ENCODE data around the gene RMC1.
"Not testable (repeated sequence)": the region's sequence is repeated elsewhere in the genome, so short reads cannot be mapped to it uniquely, and the experiment has no call there.

RMC1 gene

GRCh38 chr18:23495723-23496440 is 7.4 kb upstream of the RMC1 start:
- H3K27ac ChIP-seq = no peak overlapping the region
- H3K4me3 ChIP-seq = no peak overlapping the region

GRCh38 chr18:23498117-23498516 is 5.2 kb upstream of the RMC1 start:
- H3K4me3 ChIP-seq = no peak overlapping the region
- no peak overlapping the region for H3K27ac ChIP-seq

- no peak overlapping the region for H3K4me3 ChIP-seq
- no peak overlapping the region for H3K27ac ChIP-seq
Measured at GRCh38 chr18:23498877-23499276, 4.4 kb upstream of the RMC1 start.

GRCh38 chr18:23499291-23499781 is 4.0 kb upstream of the RMC1 start:
- Histone ChIP-seq H3K27ac (no peak overlapping the region), H3K4me3 (no peak overlapping the region)

GRCh38 chr18:23501626-23502025 is 1.7 kb upstream of the RMC1 start:
- Histone ChIP-seq H3K4me3 (no peak overlapping the region), H3K27ac (no peak overlapping the region)

- Histone ChIP-seq H3K4me3 (peak overlapping the region; percentile 68 to 98 (median 94)), H3K27ac (peak overlapping the region; percentile 51 to 97 (median 89))
Measured at GRCh38 chr18:23502516-23503037, 734 bp upstream of the RMC1 start.

- peak overlapping the region in 19 of 21 experiments; percentile 65 to 97 (median 89) for H3K27ac ChIP-seq
- H3K4me3 ChIP-seq = peak overlapping the region; percentile 68 to 98 (median 94)
Measured at GRCh38 chr18:23503963-23504344, 643 bp downstream of the RMC1 start.

- Histone ChIP-seq H3K4me3 (peak overlapping the region in 4 of 7 experiments; percentile 69 to 98 (median 86)), H3K27ac (peak overlapping the region in 7 of 21 experiments; percentile 79 to 96 (median 92))
Measured at GRCh38 chr18:23504720-23505119, 1.4 kb downstream of the RMC1 start.

- Histone ChIP-seq H3K27ac (no peak overlapping the region), H3K4me3 (no peak overlapping the region)
Measured at GRCh38 chr18:23506393-23506792, 3.1 kb downstream of the RMC1 start.

GRCh38 chr18:23510923-23511322 is 7.6 kb downstream of the RMC1 start:
- not testable (repeated sequence) for H3K4me3 ChIP-seq, H3K27ac ChIP-seq

- H3K4me3 ChIP-seq = not testable (repeated sequence)
- H3K27ac ChIP-seq = peak overlapping the region in 1 of 21 experiments; percentile 55
Measured at GRCh38 chr18:23512216-23512615, 8.9 kb downstream of the RMC1 start.

GRCh38 chr18:23512641-23513040 is 9.3 kb downstream of the RMC1 start:
- H3K27ac ChIP-seq = peak overlapping the region in 1 of 21 experiments; percentile 55
- H3K4me3 ChIP-seq = no peak overlapping the region

- H3K4me3 ChIP-seq = no peak overlapping the region
- no peak overlapping the region for H3K27ac ChIP-seq
Measured at GRCh38 chr18:23515911-23516546, 12.7 kb downstream of the RMC1 start.

- H3K4me3 ChIP-seq = no peak overlapping the region
- no peak overlapping the region for H3K27ac ChIP-seq
Measured at GRCh38 chr18:23519734-23520133, 16.4 kb downstream of the RMC1 start.

GRCh38 chr18:23521271-23521670 is 18.0 kb downstream of the RMC1 start:
- H3K4me3 ChIP-seq = no peak overlapping the region
- H3K27ac ChIP-seq = peak overlapping the region in 4 of 21 experiments; percentile 20 to 57 (median 53)

GRCh38 chr18:23521907-23522306 is 18.6 kb downstream of the RMC1 start:
- Histone ChIP-seq H3K4me3 (no peak overlapping the region), H3K27ac (peak overlapping the region in 6 of 21 experiments; percentile 3 to 57 (median 36))

GRCh38 chr18:23523429-23524212 is 20.3 kb downstream of the RMC1 start:
- H3K4me3 ChIP-seq = no peak overlapping the region
- peak overlapping the region in 3 of 21 experiments; percentile 5 to 25 (median 16) for H3K27ac ChIP-seq

GRCh38 chr18:23524213-23524707 is 20.9 kb downstream of the RMC1 start:
- H3K27ac ChIP-seq = peak overlapping the region in 1 of 21 experiments; percentile 16
- H3K4me3 ChIP-seq = no peak overlapping the region

- no peak overlapping the region for H3K27ac ChIP-seq
Measured at GRCh38 chr18:23526501-23527063, 23.3 kb downstream of the RMC1 start.

More at GRCh38 chr18:23526501-23527063, 23.3 kb downstream of the RMC1 start:
- no peak overlapping the region for H3K4me3 ChIP-seq

All from skin epidermis (tissue), 12 donors.